GM23338 (cell line): ENCODE measurements around the gene PPIF. TPM values are rescaled to one million over a fixed set of nuclear protein-coding genes. Genes with fewer than 3 reads are reported as not detected.

Experiments used
- ATAC-seq: fragments of 200-7000 bp; cut with Tn5 transposase; 3 replicates; pipeline ENCODE4 v1.9.1; 2020
- DNase-seq: peaks from one replicate; pipeline ENCODE4 v3.0.0-alpha.2; 2015; ENCODE audit warnings: low spot score
- H2AFZ ChIP-seq: fragments of 200-600 bp; sonication (generic); 2 replicates; pipeline ENCODE4 v1.8.0; 2016; ENCODE audit warnings: antibody characterized with exemption, mild to moderate bottlenecking, moderate library complexity
- H3F3A ChIP-seq: fragments of 200-600 bp; sonication (generic); replicated peaks from 2 replicates; pipeline ENCODE4 v1.8.0; 2017; ENCODE audit warnings: antibody characterized with exemption, mixed run types, low read depth
- H3K27ac ChIP-seq: fragments of 200-600 bp; sonication (generic); 2 replicates; pipeline ENCODE4 v1.6.1; 2016; ENCODE audit warnings: low read depth
- H3K27me3 ChIP-seq: fragments of 200-600 bp; sonication (generic); 2 replicates; pipeline ENCODE4 v1.8.0; 2016; ENCODE audit warnings: mild to moderate bottlenecking, mixed run types, moderate library complexity; ENCODE audit not compliant: insufficient read depth
- H3K36me3 ChIP-seq: fragments of 200-600 bp; sonication (generic); 2 replicates; pipeline ENCODE4 v1.8.0; 2016; ENCODE audit warnings: mild to moderate bottlenecking; ENCODE audit not compliant: insufficient read depth
- H3K4me1 ChIP-seq: fragments of 200-600 bp; sonication (generic); 2 replicates; pipeline ENCODE4 v1.8.0; 2016; ENCODE audit warnings: mild to moderate bottlenecking, moderate library complexity; ENCODE audit not compliant: insufficient read depth
- H3K4me2 ChIP-seq: fragments of 200-600 bp; sonication (generic); 2 replicates; pipeline ENCODE4 v1.7.1; 2017; ENCODE audit warnings: mixed run types
- H3K4me3 ChIP-seq: fragments of 200-600 bp; sonication (generic); 2 replicates; pipeline ENCODE4 v1.6.1; 2016; ENCODE audit warnings: mixed run types
- H3K79me2 ChIP-seq: fragments of 200-600 bp; sonication (generic); replicated peaks from 2 replicates; pipeline ENCODE4 v1.8.0; 2017; ENCODE audit warnings: mild to moderate bottlenecking; ENCODE audit not compliant: insufficient read depth
- H3K9me2 ChIP-seq: fragments of 200-600 bp; sonication (generic); 2 replicates; pipeline ENCODE4 v1.8.0; 2017; ENCODE audit not compliant: insufficient read depth
- H4K20me1 ChIP-seq: fragments of 200-600 bp; sonication (generic); replicated peaks from 2 replicates; pipeline ENCODE4 v1.8.0; 2017; ENCODE audit warnings: mild to moderate bottlenecking; ENCODE audit not compliant: insufficient read depth
- H3K27ac Mint-ChIP-seq: 2 replicates; pipeline ENCODE4 v1.8.0; 2020; ENCODE audit warnings: inconsistent platforms, mild to moderate bottlenecking, moderate library complexity, mixed read lengths
- H3K27me3 Mint-ChIP-seq: 3 replicates; pipeline ENCODE4 v1.8.0; 2022; ENCODE audit warnings: low read depth, mild to moderate bottlenecking, moderate library complexity, mixed read lengths, inconsistent platforms; ENCODE audit not compliant: insufficient read depth, poor library complexity
- H3K36me3 Mint-ChIP-seq: 3 replicates; pipeline ENCODE4 v1.8.0; 2021; ENCODE audit warnings: low read depth, mild to moderate bottlenecking, inconsistent platforms, moderate library complexity, mixed read lengths
- H3K4me1 Mint-ChIP-seq: 3 replicates; pipeline ENCODE4 v1.8.0; 2020; ENCODE audit warnings: mild to moderate bottlenecking, inconsistent platforms, mixed read lengths
- H3K4me3 Mint-ChIP-seq: 3 replicates; pipeline ENCODE4 v1.8.0; 2021; ENCODE audit warnings: moderate library complexity, mild to moderate bottlenecking, inconsistent platforms, mixed read lengths
- H3K9me3 Mint-ChIP-seq: 3 replicates; pipeline ENCODE4 v1.8.0; 2020; ENCODE audit warnings: moderate library complexity, mild to moderate bottlenecking, inconsistent platforms, mixed read lengths
- CREB1 ChIP-seq: fragments of 250-450 bp; sonication (Bioruptor Pico); IDR thresholded peaks from 2 replicates; pipeline ENCODE4 v1.5.0; 2020; ENCODE audit warnings: low read depth, mild to moderate bottlenecking, moderate library complexity
- EZH2phosphoT487 ChIP-seq: fragments of 200-600 bp; sonication (generic); IDR thresholded peaks from one replicate; pipeline ENCODE4 v1.8.1; 2018; ENCODE audit warnings: antibody characterized with exemption; ENCODE audit not compliant: unreplicated experiment
- JUNB ChIP-seq: IDR thresholded peaks from one replicate; pipeline ENCODE4 v1.6.1; 2016; ENCODE audit warnings: antibody characterized with exemption; ENCODE audit not compliant: unreplicated experiment
- NANOG ChIP-seq: IDR thresholded peaks from 2 replicates; pipeline ENCODE4 v1.6.1; 2016; ENCODE audit warnings: antibody characterized with exemption, borderline replicate concordance
- POLR2AphosphoS5 ChIP-seq: IDR thresholded peaks from 2 replicates; pipeline ENCODE4 v1.6.1; 2016; ENCODE audit warnings: antibody characterized with exemption, low read depth
- STAT1 ChIP-seq: IDR thresholded peaks from one replicate; pipeline ENCODE4 v1.6.1; 2016; ENCODE audit warnings: antibody characterized with exemption; ENCODE audit not compliant: unreplicated experiment
- ZNF114 ChIP-seq: fragments of 250-450 bp; sonication (Bioruptor Pico); IDR thresholded peaks from 2 replicates; pipeline ENCODE4 v1.5.0; 2020; ENCODE audit warnings: mild to moderate bottlenecking, moderate library complexity
- ZNF331 ChIP-seq: fragments of 250-450 bp; sonication (Bioruptor Pico); IDR thresholded peaks from 2 replicates; pipeline ENCODE4 v1.5.0; 2020; ENCODE audit warnings: low read depth, mild to moderate bottlenecking, moderate library complexity
- polyA plus RNA-seq: library from polyadenylated mRNA; unstranded; fragments of >200 nt; fragmentation: Nextera tagmentation; extraction: Ambion mirVana; gene quantifications from 2 replicates; pipeline ENCODE4 v1.2.1, GENCODE V29; 2016
- total RNA-seq: library from RNA; depleted of rRNA; stranded (reverse); fragments of >200 nt; shearing (Covaris generic); gene quantifications from 2 replicates; pipeline ENCODE4 v1.2.3, GENCODE V29; 2014
- TF ChIP-seq, protein P1 (sequence below), 2 experiments: fragments of 200-600 bp in 1 of 2; sonication (generic) in 1 of 2; conservative IDR thresholded peaks; 2 replicates each; pipeline versions ENCODE4 v1.5.1 to v1.6.1; 2016 to 2017; ENCODE audit warnings: antibody characterized with exemption in 2 of 2, low read depth in 2 of 2, mild to moderate bottlenecking in 2 of 2, moderate library complexity in 1 of 2
- TF ChIP-seq, protein P2 (sequence below): IDR thresholded peaks from one replicate; pipeline ENCODE4 v1.6.1; 2018; ENCODE audit warnings: antibody characterized with exemption; ENCODE audit not compliant: unreplicated experiment
- TF ChIP-seq, protein P3 (sequence below): fragments of 250-450 bp; sonication (Bioruptor Pico); IDR thresholded peaks from 2 replicates; pipeline ENCODE4 v1.5.0; 2020; ENCODE audit warnings: mild to moderate bottlenecking, moderate library complexity
- TF ChIP-seq, protein P4 (sequence below): IDR thresholded peaks from 2 replicates; pipeline ENCODE4 v1.6.1; 2016; ENCODE audit warnings: antibody characterized with exemption

Gene PPIF
- total and polyA plus RNA-seq, 2 experiments from 2014 or later = 32.1 to 43.6 TPM

DNA sequence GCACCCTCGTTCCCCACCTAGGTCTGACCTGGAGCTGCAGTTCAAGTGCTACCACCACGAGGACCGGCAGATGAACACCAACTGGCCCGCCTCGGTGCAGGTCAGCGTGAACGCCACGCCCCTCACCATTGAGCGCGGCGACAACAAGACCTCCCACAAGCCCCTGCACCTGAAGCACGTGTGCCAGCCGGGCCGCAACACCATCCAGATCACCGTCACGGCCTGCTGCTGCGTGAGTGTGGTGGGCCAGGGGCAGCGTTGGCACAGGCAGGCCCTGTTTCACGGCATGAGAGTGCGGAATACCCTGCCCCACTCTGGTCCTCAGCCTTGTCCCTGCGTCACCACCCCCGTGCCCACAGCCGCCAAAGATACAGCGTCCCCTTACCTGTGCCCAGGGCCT lies 46.6 kb upstream of the PPIF start (continued):
- TF ChIP-seq, protein P1, sequence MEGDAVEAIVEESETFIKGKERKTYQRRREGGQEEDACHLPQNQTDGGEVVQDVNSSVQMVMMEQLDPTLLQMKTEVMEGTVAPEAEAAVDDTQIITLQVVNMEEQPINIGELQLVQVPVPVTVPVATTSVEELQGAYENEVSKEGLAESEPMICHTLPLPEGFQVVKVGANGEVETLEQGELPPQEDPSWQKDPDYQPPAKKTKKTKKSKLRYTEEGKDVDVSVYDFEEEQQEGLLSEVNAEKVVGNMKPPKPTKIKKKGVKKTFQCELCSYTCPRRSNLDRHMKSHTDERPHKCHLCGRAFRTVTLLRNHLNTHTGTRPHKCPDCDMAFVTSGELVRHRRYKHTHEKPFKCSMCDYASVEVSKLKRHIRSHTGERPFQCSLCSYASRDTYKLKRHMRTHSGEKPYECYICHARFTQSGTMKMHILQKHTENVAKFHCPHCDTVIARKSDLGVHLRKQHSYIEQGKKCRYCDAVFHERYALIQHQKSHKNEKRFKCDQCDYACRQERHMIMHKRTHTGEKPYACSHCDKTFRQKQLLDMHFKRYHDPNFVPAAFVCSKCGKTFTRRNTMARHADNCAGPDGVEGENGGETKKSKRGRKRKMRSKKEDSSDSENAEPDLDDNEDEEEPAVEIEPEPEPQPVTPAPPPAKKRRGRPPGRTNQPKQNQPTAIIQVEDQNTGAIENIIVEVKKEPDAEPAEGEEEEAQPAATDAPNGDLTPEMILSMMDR (conservative IDR thresholded peaks at IDR 0.05; ENCODE audit: low read depth in 2 of 2) = no peak
- no peak for TF ChIP-seq POLR2AphosphoS5
- TF ChIP-seq JUNB = no peak
- no peak for TF ChIP-seq NANOG
- TF ChIP-seq STAT1 = no peak
- no peak for TF ChIP-seq EZH2phosphoT487
- TF ChIP-seq ZNF114 = no peak
- TF ChIP-seq CREB1 (CRISPR knock-in tag) = no peak

DNA sequence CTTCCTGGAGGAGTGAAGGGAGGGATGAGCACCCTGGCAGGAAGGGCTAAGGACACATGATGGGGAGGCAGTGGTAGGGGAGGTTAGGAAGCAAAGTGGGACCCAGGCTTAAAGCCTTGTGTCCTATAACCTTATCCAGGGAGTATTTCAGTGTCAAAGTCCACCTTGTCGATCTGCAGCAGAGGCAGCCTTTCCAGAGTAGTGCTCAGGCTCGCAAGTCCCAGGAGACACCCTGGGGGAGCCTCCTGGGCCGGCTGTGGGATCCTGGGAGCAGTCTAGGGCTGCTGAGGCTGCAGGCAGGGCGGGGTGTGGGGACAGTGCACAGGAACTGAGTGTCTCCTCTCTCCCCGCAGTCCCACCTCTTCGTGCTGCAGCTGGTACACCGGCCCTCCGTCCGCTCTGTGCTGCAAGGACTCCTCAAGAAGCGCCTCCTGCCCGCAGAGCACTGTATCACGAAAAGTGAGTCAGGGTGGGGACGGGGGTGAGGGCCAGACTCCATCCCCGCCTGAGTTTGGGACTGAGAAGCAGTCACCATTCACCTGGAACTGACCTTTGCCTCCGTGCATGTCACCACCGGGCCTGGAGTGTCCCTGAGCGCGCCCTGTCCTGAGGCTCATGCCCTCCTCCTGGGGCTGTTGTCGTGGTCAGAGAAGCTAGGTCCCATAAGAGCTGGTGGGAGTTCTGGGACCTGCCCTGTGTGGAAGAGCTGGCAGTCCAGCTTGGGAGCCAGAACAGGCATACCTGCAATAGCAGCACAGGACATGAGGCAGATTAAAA lies 45.3 kb upstream of the PPIF start:
- H3K79me2 ChIP-seq = no peaks in the 10 kb centered on the region
- no peaks in the 10 kb centered on the region for H3K9me3 Mint-ChIP-seq
- no peak overlapping the region for H3K27ac ChIP-seq
- H4K20me1 ChIP-seq = no peaks in the 10 kb centered on the region
- H3K27me3 ChIP-seq = no peaks in the 10 kb centered on the region
- H3K36me3 ChIP-seq = no peaks in the 10 kb centered on the region
- H3K27me3 Mint-ChIP-seq = peaks cover 14% of the 10 kb centered on the region
- DNase-seq (no peak), ATAC-seq (no peak)
- no peak overlapping the region for H3K4me2 ChIP-seq
- H3K9me2 ChIP-seq = no peaks in the 10 kb centered on the region
- no peak overlapping the region for H2AFZ ChIP-seq
- H3K4me1 Mint-ChIP-seq = no peaks in the 10 kb centered on the region
- H3K36me3 Mint-ChIP-seq = peaks cover 34% of the 10 kb centered on the region
- no peaks in the 10 kb centered on the region for H3F3A ChIP-seq
- H3K4me3 Mint-ChIP-seq = no peak overlapping the region
- no peaks in the 10 kb centered on the region for H3K4me1 ChIP-seq
- H3K27ac Mint-ChIP-seq = no peak overlapping the region
- H3K4me3 ChIP-seq = no peak overlapping the region
- TF ChIP-seq ZNF331 (CRISPR knock-in tag) = no peak
- no peak for TF ChIP-seq POLR2AphosphoS5
- TF ChIP-seq EZH2phosphoT487 = no peak
- TF ChIP-seq, protein P2, sequence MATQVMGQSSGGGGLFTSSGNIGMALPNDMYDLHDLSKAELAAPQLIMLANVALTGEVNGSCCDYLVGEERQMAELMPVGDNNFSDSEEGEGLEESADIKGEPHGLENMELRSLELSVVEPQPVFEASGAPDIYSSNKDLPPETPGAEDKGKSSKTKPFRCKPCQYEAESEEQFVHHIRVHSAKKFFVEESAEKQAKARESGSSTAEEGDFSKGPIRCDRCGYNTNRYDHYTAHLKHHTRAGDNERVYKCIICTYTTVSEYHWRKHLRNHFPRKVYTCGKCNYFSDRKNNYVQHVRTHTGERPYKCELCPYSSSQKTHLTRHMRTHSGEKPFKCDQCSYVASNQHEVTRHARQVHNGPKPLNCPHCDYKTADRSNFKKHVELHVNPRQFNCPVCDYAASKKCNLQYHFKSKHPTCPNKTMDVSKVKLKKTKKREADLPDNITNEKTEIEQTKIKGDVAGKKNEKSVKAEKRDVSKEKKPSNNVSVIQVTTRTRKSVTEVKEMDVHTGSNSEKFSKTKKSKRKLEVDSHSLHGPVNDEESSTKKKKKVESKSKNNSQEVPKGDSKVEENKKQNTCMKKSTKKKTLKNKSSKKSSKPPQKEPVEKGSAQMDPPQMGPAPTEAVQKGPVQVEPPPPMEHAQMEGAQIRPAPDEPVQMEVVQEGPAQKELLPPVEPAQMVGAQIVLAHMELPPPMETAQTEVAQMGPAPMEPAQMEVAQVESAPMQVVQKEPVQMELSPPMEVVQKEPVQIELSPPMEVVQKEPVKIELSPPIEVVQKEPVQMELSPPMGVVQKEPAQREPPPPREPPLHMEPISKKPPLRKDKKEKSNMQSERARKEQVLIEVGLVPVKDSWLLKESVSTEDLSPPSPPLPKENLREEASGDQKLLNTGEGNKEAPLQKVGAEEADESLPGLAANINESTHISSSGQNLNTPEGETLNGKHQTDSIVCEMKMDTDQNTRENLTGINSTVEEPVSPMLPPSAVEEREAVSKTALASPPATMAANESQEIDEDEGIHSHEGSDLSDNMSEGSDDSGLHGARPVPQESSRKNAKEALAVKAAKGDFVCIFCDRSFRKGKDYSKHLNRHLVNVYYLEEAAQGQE = no peak
- TF ChIP-seq CREB1 (CRISPR knock-in tag) = no peak
- TF ChIP-seq, protein P3, sequence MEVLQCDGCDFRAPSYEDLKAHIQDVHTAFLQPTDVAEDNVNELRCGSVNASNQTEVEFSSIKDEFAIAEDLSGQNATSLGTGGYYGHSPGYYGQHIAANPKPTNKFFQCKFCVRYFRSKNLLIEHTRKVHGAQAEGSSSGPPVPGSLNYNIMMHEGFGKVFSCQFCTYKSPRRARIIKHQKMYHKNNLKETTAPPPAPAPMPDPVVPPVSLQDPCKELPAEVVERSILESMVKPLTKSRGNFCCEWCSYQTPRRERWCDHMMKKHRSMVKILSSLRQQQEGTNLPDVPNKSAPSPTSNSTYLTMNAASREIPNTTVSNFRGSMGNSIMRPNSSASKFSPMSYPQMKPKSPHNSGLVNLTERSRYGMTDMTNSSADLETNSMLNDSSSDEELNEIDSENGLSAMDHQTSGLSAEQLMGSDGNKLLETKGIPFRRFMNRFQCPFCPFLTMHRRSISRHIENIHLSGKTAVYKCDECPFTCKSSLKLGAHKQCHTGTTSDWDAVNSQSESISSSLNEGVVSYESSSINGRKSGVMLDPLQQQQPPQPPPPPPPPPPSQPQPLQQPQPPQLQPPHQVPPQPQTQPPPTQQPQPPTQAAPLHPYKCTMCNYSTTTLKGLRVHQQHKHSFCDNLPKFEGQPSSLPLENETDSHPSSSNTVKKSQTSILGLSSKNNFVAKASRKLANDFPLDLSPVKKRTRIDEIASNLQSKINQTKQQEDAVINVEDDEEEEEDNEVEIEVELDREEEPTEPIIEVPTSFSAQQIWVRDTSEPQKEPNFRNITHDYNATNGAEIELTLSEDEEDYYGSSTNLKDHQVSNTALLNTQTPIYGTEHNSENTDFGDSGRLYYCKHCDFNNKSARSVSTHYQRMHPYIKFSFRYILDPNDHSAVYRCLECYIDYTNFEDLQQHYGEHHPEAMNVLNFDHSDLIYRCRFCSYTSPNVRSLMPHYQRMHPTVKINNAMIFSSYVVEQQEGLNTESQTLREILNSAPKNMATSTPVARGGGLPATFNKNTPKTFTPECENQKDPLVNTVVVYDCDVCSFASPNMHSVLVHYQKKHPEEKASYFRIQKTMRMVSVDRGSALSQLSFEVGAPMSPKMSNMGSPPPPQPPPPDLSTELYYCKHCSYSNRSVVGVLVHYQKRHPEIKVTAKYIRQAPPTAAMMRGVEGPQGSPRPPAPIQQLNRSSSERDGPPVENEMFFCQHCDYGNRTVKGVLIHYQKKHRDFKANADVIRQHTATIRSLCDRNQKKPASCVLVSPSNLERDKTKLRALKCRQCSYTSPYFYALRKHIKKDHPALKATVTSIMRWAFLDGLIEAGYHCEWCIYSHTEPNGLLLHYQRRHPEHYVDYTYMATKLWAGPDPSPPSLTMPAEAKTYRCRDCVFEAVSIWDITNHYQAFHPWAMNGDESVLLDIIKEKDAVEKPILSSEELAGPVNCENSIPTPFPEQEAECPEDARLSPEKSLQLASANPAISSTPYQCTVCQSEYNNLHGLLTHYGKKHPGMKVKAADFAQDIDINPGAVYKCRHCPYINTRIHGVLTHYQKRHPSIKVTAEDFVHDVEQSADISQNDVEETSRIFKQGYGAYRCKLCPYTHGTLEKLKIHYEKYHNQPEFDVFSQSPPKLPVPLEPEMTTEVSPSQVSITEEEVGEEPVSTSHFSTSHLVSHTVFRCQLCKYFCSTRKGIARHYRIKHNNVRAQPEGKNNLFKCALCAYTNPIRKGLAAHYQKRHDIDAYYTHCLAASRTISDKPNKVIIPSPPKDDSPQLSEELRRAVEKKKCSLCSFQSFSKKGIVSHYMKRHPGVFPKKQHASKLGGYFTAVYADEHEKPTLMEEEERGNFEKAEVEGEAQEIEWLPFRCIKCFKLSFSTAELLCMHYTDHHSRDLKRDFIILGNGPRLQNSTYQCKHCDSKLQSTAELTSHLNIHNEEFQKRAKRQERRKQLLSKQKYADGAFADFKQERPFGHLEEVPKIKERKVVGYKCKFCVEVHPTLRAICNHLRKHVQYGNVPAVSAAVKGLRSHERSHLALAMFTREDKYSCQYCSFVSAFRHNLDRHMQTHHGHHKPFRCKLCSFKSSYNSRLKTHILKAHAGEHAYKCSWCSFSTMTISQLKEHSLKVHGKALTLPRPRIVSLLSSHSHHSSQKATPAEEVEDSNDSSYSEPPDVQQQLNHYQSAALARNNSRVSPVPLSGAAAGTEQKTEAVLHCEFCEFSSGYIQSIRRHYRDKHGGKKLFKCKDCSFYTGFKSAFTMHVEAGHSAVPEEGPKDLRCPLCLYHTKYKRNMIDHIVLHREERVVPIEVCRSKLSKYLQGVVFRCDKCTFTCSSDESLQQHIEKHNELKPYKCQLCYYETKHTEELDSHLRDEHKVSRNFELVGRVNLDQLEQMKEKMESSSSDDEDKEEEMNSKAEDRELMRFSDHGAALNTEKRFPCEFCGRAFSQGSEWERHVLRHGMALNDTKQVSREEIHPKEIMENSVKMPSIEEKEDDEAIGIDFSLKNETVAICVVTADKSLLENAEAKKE (CRISPR knock-in tag) = no peak
- TF ChIP-seq, protein P4, sequence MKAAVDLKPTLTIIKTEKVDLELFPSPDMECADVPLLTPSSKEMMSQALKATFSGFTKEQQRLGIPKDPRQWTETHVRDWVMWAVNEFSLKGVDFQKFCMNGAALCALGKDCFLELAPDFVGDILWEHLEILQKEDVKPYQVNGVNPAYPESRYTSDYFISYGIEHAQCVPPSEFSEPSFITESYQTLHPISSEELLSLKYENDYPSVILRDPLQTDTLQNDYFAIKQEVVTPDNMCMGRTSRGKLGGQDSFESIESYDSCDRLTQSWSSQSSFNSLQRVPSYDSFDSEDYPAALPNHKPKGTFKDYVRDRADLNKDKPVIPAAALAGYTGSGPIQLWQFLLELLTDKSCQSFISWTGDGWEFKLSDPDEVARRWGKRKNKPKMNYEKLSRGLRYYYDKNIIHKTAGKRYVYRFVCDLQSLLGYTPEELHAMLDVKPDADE = no peak
- TF ChIP-seq JUNB = no peak
- no peak for TF ChIP-seq NANOG
